ENCODE results near the gene MYOM1.

The MYOM1 gene

DNA sequence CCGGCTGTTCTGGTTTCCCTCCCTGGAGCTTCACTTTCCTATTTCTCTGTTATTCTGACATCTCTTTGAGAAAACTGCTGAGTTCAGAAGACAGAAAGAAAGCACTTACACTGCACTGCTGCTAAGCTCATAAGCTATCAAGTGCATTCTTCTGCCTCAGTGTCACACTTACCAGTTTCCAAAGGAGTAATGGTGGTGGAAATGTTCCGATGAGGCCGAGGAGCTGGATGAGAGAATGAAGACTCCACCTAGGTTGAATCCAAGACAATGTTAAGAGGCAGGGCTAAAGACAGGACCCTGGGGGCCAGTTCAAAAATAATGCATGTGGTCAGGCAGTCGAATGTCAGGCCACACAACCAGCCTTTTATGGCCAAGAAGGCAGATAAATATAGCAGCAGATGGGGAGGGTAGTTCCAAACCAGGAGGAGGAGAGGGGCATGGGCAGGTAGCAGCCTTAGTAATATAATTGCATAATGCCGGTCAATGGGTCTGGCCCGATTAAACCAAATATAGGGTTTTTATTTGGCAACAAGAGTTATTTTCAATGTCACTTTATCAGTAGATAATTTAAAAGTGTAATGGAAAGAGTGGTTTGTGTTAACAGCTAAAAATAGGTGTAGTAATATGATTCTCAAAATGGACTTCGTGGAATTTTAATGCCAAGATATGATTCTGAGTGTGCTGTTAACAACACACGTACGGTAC is at the start of gene MYOM1:
Gene MYOM1 (minus strand): TSS at position 338 of the 705 bp plus-strand sequence. CDS start 4,745 bp downstream, outside the sequence.
- DNase-seq, result no peak

DNA sequence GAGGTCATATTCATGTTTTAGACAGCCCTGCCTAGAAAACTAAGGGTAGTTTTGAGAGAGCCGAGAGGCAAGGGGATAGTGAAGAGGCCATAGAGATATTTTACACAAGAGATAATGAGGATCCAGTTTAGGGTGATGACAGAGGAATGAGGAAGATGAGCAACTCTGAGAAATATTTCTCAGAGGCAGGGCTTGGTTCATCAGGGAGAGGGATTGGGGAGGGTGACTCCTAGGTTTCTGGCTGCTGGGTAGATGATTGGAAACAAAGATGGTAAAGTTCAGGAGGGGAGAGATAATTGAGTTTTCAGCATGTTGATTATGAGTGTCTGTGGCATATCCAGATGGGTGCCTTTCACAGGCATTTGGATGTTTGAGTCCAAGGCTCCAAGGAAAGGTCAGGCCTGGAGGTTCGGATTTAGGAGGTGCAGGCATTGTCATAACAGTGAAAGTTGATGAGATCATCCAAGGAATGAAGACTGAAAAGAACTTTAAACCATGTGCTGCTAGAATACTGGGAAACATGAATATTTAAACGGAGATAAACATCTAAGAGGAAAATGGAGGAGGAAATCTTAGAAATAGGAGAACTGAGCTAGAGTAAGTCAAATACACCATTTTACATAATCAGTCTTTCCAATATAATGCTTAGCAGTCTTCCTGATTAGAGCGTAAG is 49.6 kb upstream of the MYOM1 start:
- no peak for DNase-seq

DNA sequence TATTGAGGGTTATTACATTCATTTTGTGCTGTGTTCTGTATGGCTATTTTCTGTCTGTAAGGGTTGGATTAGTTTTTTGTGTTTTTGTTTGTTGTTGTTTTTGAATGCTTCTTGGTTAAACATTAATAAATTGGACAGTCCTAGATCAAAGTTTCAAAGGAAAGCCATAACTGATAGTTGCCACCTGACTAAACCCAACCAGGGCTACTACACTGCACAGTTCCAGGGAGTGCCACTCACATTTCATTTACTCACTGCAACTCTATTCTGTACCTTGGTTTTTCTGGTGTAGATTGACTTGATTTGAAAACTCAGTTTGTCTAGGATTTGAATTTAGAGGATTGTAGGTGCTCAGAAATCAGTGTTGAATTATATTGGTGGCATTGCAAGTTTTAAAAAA is 48.5 kb upstream of the MYOM1 start:
- no peak for DNase-seq

GRCh38 chr18:3266062-3266608 is 46.4 kb upstream of the MYOM1 start:
- no peak for DNase-seq

GRCh38 chr18:3265564-3266033 is 45.8 kb upstream of the MYOM1 start:
- DNase-seq, result no peak

- DNase-seq, result peak; percentile 69
Observed at GRCh38 chr18:3264362-3264761, 44.6 kb upstream of the MYOM1 start.

DNA sequence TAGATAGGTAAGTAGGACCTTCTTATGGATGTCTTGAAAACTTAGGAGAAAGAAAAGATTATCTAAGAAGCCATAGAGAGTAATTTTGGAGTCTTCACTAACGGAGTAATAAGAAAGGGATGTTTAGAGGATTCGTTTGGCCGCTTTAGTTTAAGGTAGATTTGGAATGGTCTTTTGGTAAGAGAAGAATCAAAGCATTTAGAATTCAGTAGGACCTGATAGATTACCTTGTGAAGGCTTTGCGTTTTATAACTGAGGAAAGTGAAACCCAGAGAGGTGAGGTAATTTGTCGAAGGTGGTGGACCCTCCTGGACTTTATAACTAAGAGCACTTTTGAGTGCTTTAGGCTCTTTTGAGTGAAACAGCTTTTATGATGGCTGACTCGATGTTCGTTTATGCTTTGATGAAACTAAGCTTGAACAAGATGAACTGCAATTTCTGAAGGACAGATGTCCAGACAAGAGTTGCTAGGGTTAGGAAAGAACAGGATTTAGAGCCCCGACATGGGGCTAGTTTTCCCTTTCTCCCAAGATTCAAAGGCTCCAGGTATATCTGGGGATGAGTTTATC is 43.4 kb upstream of the MYOM1 start:
- no peak for DNase-seq

DNA sequence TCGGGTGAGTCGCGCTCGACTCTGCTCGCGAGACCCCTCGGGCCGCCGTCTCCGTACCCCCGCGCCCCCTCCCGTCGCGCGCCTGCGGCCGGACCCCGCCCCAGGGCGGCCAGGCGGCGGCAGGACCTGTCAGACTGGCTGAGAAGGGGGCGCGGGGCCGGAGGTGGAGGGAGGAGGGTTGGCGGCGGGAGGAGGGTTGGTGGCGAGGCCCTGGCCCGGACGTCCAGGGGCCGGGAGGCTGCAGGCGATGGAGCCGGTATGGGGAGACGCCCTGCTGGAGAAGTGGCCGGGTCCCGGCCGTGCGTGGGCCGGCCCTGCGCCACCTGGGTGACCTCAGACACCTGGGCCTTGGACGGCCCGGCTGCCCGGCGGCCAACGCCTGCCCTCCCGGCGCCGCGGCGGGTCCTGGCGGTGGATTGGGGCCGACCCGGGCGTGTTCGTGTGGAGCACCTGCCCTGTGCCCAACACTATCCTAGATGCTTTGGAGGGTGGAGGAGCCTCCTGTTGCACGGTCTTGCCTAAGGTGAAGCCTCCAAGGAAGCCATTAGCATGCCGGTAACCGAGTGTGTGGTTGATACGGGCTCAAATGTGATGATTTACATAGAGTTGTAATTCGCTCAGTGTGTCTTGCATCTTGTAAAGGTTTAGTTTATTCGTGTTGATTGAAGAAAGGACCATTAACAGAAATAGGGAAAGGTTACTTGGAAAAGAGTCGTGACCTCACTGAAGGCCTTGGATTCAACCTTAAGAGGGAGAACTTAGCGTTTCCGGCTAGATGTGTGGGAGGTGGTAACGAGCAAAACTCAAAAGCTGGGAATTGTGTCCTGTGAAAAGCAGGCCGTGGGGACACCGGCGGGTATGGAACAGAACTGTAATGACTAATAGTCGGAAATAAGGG is 42.7 kb upstream of the MYOM1 start:
- peak; percentile 76 for DNase-seq

GRCh38 chr18:3261373-3262233 is 41.8 kb upstream of the MYOM1 start, which contains the start of gene MYL12B:
Gene MYL12B, plus strand, starts transcription at chr18:3262133. Its CDS starts 10,766 bp downstream, at chr18:3272899.
- peak; percentile 92 for DNase-seq

DNA sequence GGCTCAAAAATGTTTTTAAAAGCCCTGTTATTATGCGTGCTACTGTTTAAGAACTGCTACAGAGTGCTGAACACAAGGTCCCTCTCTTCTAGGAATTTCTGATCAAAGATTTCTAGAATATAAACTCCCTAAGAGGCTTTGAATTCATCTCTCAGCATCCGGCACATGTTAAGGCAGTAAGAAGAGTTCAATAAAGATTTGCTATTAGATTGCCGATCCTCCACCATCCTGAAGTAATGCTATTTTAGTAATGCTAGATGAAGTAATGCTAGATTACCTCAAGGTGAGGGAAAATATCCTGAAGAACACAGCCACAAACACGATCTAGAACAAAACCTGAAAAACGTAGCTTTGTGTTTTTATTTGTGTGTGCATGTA is 41.2 kb upstream of the MYOM1 start:
- DNase-seq, result no peak

DNA sequence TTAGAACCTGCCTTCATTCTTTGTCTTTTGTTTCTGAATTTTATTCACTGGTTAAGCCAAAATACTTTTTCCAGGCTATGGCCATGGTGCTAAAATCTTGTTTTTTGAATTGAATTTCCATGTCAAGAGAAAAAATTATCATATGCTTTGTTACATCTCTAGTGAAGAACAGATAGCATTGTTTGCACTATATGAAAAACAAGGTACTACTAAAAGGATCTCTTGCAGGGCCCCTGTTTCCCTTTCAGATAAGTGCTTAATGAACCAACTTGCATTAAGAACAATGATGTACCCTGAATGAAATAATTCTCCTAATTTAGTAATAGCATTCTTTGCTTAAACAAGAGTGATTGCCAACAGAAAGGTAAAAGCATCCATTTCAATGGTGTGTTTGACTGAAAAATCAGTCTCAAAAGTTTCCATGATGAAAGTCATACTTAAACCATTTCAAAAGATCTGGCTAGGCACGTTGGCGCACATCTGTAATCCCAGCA is 37.9 kb upstream of the MYOM1 start:
- DNase-seq, result no peak

- no peak for DNase-seq
Observed at GRCh38 chr18:3256693-3257626, 37.2 kb upstream of the MYOM1 start.

DNA sequence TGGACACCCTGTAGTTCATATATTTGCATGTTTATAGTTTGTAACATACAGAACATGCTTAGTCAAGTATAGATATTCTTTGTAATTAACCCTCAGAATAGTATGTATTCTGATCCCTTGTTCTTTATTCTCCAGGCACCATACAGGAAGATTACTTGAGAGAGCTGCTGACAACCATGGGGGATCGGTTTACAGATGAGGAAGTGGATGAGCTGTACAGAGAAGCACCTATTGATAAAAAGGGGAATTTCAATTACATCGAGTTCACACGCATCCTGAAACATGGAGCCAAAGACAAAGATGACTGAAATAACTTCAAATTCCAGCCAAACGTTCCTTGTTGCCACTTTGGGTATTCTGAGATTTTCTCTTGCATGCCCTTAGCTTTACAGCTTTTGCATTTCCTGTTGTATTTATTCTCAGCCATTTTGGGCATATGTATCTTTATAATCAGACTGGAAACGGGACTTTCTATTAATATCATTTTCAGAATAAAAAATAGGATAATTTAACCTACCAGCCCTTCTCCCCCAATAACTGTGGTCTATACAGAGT is 35.9 kb upstream of the MYOM1 start:
- DNase-seq, result no peak

- no peak for DNase-seq
Observed at GRCh38 chr18:3254725-3255124, 35.0 kb upstream of the MYOM1 start.

- DNase-seq, result no peak
Observed at GRCh38 chr18:3252843-3253242, 33.1 kb upstream of the MYOM1 start.

DNA sequence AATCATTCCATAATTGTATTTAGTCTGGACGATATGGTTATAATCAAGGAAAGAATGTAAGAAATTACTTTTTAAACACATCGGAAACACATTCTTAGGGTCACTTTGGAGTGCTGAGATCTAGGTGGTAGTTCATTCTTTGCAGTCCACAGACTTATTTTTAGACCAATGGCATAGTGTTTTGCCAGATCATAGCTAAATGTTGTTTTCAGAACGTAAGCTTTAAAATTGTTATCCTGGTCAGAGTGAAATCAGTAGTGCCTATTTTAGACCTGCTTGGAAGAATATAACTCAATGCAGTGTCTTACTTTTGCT is 32.2 kb upstream of the MYOM1 start:
- DNase-seq, result no peak

GRCh38 chr18:3251249-3251962 is 31.6 kb upstream of the MYOM1 start:
- DNase-seq, result no peak

- no peak for DNase-seq
Observed at GRCh38 chr18:3250237-3251107, 30.7 kb upstream of the MYOM1 start.

Measured in activated effector memory CD4-positive, alpha-beta T cell treated with anti-CD3 and anti-CD28 coated beads, Interleukin-2, amount 50 U/mL, for 16 hours (primary cell).